ENCODE results near the gene HNRNPA2B1.
"Not testable (repeated sequence)": the region's sequence is repeated elsewhere in the genome, so short reads cannot be mapped to it uniquely, and the experiment has no call there.

Gene HNRNPA2B1

DNA sequence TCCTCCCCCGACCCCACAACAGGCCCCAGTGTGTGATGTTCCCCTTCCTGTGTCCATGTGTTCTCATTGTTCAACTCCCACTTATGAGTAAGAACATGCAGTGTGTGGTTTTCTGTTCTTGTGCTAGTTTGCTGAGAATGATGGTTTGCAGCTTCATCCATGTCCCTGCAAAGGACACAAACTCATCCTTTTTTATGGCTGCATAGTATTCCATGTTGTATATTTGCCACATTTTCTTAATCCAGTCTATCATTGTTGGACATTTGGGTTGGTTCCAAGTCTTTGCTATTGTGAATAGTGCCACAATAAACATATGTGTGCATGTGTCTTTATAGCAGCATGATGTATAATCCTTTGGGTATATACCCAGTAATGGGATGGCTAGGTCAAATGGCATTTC is 36.7 kb downstream of the HNRNPA2B1 start:
- not testable (repeated sequence) for DNase-seq

DNA sequence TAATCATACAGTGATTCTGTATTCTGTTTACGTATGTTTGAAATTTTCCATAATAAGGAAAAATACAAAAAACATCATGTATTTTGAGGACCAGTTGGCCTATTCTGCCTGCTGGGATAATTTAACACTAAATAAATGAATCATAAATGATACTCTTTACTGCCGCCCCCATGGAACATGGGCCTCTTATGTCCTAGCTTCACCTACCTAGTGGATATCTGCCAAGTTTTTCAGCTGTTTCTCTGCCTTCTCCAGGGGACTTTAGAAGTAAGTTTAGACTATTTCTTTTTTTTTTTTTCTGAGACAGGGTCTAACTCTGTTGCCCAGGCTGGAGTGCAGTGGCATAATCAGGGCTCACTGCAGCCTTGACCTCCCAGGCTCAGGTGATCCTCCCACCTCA is 38.1 kb downstream of the HNRNPA2B1 start:
- DNase-seq = no peak

- no peak for DNase-seq
Observed at GRCh38 chr7:26160896-26161295, 39.6 kb downstream of the HNRNPA2B1 start.

DNA sequence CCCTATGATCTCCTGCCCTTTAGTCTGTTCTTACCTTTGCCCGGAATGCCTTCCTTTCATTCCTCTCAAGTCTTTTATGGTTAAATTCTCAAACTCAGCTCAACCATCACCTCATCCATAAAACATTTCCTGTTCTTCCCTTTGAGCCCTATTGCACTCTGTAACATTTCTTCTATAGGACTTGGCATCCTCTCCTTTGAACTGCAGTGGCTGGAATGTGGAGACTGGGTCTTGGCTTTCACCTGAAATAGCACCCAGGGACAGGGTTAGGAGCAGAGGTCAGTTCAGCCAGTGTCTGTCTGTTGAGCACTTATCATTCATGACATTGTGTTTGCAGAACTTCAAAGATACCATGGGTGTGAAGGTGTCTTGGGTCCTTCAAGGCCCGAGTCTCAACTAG is 41.3 kb downstream of the HNRNPA2B1 start:
- DNase-seq = no peak

DNA sequence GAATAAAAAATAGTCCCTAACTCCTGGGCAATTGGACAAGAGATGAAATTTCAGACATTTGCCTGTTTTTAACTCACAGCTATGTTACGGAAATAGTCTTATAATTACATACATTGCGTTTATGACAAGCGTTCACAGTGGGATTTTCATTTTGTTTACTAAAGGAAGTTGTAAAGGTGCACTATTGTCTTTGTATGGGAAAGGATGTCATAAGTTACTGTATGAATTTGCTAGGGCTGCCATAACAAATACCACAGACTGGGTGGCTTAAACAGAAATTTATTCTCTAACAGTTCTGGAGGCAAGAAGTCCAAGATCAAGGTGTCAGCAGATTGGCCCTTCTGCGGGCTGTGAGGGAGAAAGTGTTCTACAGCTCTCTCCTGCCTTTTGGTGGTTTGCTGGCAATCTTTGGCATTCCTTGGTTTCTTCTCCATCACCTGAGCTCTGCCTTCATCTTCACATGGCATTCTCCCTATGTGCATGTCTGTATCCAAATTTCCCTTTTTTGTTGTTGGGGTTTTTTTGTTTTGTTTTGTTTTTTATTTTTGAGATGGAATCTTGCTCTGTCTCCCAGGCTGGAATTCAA is 42.9 kb downstream of the HNRNPA2B1 start:
- no peak for DNase-seq

- DNase-seq = peak; percentile 32 to 60
Observed at GRCh38 chr7:26156451-26157420, 43.8 kb downstream of the HNRNPA2B1 start.

- peak; percentile 14 to 32 for DNase-seq
Observed at GRCh38 chr7:26155531-26156375, 44.8 kb downstream of the HNRNPA2B1 start.

- peak; percentile 62 to 70 for DNase-seq
Observed at GRCh38 chr7:26153823-26154783, 46.4 kb downstream of the HNRNPA2B1 start.

DNA sequence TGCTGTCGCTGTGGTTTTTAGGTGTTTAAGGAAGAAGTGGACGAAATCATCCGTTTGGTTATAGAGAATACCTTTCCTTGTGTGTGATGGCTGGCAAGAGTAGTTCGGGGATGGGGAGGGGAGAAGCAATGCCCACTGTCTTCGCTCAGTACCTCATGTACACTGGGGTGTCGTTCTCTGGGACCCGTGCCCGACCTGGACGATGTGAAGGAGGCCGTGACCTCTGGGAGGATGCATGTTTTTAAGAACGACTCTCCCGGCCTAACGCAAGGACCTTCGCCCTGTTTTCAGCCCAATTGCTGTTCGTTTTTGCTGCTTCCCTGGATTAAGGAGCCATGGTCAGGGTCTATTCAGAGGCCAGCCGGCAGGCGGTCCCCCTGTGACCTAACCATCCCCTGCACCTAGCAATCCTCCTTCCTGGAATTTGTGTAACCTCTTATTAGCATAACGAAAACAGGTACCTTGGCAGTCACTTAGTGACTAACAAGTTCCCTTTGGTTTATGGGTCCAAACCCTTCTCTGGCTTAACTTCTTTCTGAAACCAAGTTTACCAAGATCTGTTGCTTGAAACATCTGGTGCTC is 47.2 kb downstream of the HNRNPA2B1 start:
- peak in 1 of 2 donors; percentile 5 for DNase-seq

GRCh38 chr7:26152782-26153240 is 47.7 kb downstream of the HNRNPA2B1 start:
- DNase-seq = not testable (repeated sequence)

GRCh38 chr7:26151953-26152781 is 48.4 kb downstream of the HNRNPA2B1 start, which contains the start of gene NFE2L3:
NFE2L3 (plus strand) TSS chr7:26152198; CDS start chr7:26152499, 301 bp downstream.
- peak; percentile 89 to 90 for DNase-seq

DNA sequence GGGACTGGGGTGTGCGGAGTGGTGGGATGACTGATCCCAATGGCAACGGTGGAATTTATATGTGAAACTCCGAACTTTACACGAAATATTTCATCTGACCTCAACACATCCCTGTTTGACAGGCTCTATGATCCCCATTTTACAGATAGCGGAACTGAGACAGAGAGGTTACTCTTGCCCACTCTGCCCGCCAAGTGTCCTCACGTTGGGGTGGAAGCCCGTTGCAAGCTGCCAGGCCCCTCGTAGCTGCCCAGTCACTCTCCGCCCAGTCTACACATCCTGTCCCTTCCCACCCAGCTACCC is 48.9 kb downstream of the HNRNPA2B1 start:
- no peak for DNase-seq

DNA sequence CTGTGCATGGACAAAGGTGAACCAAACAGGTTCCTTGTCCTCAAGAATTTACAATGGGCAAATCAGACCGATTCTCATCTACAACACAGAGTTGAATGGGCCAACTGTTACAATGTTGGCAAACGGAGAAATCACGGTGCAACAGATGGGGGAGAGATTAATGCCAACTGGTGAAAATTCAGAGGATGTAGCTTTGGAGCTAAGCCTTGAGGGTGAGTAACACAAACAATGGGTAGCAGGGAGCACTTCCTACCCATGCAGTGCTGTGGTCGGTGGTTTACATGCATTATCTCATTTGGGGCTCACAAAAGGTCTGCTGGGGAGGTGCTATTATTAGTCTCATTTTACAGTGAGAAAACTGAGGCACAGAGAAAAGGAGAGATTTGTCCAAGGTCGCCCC is 49.5 kb downstream of the HNRNPA2B1 start:
- DNase-seq = no peak

GRCh38 chr7:26149391-26149977 is 51.1 kb downstream of the HNRNPA2B1 start:
- DNase-seq = no peak

GRCh38 chr7:26148307-26148700 is 52.2 kb downstream of the HNRNPA2B1 start:
- DNase-seq = not testable (repeated sequence)

GRCh38 chr7:26147646-26148306 is 52.8 kb downstream of the HNRNPA2B1 start:
- DNase-seq = not testable (repeated sequence)

GRCh38 chr7:26147030-26147429 is 53.5 kb downstream of the HNRNPA2B1 start:
- DNase-seq = no peak

DNA sequence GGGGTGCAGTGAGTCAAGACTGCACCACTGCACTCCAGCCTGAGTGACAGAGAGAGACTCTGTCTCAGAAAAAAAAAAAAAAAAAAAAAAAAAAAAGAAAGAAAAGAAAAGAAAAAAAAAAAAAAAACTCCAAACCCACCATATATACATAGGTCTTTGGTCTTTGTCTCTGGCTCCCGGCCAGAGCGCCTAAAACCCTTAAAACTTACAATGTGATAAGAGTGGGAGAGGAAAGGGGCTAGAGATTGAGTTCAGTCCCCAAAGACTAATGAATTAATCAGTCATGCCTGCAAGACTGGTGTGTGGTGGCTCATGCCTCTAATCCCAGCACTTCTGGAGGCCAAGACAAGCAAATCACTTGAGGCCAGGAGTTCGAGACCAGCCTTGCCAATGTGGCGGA is 55.3 kb downstream of the HNRNPA2B1 start:
- DNase-seq = no peak

All from inflammatory macrophage (primary cell).